ENCODE measurements around the gene STRIP1. TPM values are rescaled to one million over a fixed set of nuclear protein-coding genes. Genes with fewer than 3 reads are reported as not detected.
A peak's percentile ranks its signal among the peaks of the same experiment; 100 is the strongest.

Gene STRIP1
- total RNA-seq, 2 experiments from 2014 or later, result 74.3 to 80.9 TPM

DNA sequence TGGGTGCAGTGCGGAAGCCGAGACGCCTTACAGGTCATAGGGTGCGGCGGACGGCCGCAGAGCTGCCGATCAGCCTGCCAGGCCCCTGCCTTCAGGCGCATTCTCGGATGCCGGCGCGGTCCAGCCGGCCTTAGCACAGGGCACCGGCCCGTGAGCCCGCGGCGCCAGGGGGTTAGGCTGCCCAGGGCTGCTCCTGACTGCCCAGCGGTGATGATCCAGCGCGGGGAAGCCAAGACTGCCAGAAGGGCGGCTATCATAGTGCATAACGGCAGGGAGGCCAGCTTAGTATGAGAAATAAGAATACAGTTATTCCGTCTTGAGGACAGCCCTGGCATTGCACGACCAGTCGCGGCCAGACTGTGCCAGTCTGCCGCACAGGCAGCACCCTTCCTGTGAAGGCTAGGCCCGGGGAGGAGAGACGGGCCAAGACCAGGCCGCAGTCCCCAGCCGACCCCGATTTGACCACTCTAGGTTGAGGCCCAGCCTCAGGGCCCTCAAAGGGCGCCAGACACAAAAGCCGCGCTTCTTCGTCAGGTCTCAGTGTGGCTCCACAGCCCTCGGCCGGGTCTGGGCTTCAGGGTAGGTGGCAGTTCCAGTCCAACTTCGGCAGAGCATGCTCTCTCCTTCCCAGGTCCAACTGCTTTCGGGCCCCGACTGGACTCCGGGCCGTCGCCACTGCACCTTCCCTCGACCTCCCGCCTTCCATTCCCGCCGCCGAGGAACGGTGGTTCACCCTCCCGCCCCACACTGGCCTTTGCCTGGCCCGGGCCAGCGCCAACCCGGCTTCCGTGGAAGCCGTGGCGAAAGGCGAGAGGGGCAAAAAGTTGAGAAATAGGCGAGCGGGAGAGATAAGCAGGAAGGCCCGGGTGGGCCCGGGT lies 35.2 kb downstream of the STRIP1 start:
- H3K27ac Mint-ChIP-seq, result no peak overlapping the region
- H3K4me3 Mint-ChIP-seq, result peak overlapping the region; percentile 45
- peaks cover 87% of the 10 kb centered on the region for H3K27me3 Mint-ChIP-seq
- H3K36me3 Mint-ChIP-seq (ENCODE audit: low read depth), result no peaks in the 10 kb centered on the region
- peaks cover 0 to 26% of the 10 kb centered on the region in 2 experiments for H3K9me3 ChIP-seq (ENCODE audit: control insufficient read depth in 1 of 2, insufficient read depth in 1 of 2, low read length in 2 of 2)
- intact Hi-C loops (cut with DNase I, micrococcal nuclease), result no loop called here
- TF ChIP-seq, protein P1, sequence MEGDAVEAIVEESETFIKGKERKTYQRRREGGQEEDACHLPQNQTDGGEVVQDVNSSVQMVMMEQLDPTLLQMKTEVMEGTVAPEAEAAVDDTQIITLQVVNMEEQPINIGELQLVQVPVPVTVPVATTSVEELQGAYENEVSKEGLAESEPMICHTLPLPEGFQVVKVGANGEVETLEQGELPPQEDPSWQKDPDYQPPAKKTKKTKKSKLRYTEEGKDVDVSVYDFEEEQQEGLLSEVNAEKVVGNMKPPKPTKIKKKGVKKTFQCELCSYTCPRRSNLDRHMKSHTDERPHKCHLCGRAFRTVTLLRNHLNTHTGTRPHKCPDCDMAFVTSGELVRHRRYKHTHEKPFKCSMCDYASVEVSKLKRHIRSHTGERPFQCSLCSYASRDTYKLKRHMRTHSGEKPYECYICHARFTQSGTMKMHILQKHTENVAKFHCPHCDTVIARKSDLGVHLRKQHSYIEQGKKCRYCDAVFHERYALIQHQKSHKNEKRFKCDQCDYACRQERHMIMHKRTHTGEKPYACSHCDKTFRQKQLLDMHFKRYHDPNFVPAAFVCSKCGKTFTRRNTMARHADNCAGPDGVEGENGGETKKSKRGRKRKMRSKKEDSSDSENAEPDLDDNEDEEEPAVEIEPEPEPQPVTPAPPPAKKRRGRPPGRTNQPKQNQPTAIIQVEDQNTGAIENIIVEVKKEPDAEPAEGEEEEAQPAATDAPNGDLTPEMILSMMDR (IDR thresholded peaks at IDR 0.05), result no peak
- peak; percentile 21 for ATAC-seq (ENCODE audit: poor library complexity)
- H3K27ac ChIP-seq (ENCODE audit: low read depth in 1 of 2, low read length in 2 of 2), result no peak overlapping the region
- CTCF ChIA-PET, result interaction anchor here (0.6 kb wide), 1 partner anchor 16 kb away, joined by 4 read pairs; no protein-coding TSS in a partner anchor
- H3K4me3 ChIP-seq (ENCODE audit: low read length), result no peak overlapping the region
- H3K9me3 Mint-ChIP-seq, result no peaks in the 10 kb centered on the region
- peak in 1 of 14 experiments; percentile 25 for DNase-seq
- POLR2A ChIA-PET, result interaction anchor here (1.4 kb wide), 1 partner anchor 12 kb away, joined by 4 read pairs; no protein-coding TSS in a partner anchor
- no peaks in the 10 kb centered on the region for H3K36me3 ChIP-seq (ENCODE audit: insufficient read depth, low read length)
- peaks cover 32% of the 10 kb centered on the region for H3K4me1 ChIP-seq (ENCODE audit: insufficient read depth, low read length)
- H3K27me3 ChIP-seq (ENCODE audit: control insufficient read depth in 1 of 2, insufficient read depth in 2 of 2, low read length in 2 of 2), result peaks cover 51 to 65% of the 10 kb centered on the region in 2 experiments
- H3K4me1 Mint-ChIP-seq (ENCODE audit: low read depth), result peaks cover 17% of the 10 kb centered on the region

DNA sequence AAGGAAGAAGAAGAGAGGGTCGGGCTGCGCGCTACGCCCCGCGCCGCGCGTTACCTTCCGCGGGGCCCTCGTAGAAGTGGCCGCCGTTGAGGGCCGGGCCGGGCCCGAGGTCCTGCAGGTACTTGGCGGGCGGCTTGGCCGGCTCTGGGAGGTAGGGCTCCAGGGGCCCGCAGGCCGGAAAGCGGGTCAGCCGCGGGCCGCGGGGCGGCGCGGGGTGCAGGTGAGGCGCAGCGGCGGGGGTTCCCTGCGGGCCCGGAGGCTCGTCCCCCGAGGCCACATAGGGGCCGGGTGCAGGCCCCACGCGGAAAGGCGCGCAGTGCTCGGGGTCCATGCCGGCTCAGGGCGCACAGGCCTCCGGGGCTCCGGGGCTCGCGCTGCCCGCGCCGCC lies 35.9 kb downstream of the STRIP1 start:
- Mint-ChIP-seq H3K9me3 (no peaks in the 10 kb centered on the region), H3K27me3 (peaks cover 90% of the 10 kb centered on the region), H3K36me3 (ENCODE audit: low read depth) (no peaks in the 10 kb centered on the region), H3K27ac (no peak overlapping the region), H3K4me1 (ENCODE audit: low read depth) (peaks cover 17% of the 10 kb centered on the region), H3K4me3 (no peak overlapping the region)
- intact Hi-C loops (cut with DNase I, micrococcal nuclease), result no loop called here
- no peak overlapping the region for H3K4me3 ChIP-seq (ENCODE audit: low read length)
- ChIA-PET POLR2A (no interaction called here), CTCF (interaction anchor here (1.6 kb wide), 1 partner anchor 10 kb away, joined by 5 read pairs; no protein-coding TSS in a partner anchor)
- no peaks in the 10 kb centered on the region for H3K36me3 ChIP-seq (ENCODE audit: insufficient read depth, low read length)
- peaks cover 51 to 65% of the 10 kb centered on the region in 2 experiments for H3K27me3 ChIP-seq (ENCODE audit: control insufficient read depth in 1 of 2, insufficient read depth in 2 of 2, low read length in 2 of 2)
- DNase-seq (no peak), ATAC-seq (ENCODE audit: poor library complexity) (no peak)
- H3K9me3 ChIP-seq (ENCODE audit: control insufficient read depth in 1 of 2, insufficient read depth in 1 of 2, low read length in 2 of 2), result peaks cover 0 to 26% of the 10 kb centered on the region in 2 experiments
- H3K27ac ChIP-seq (ENCODE audit: low read depth in 1 of 2, low read length in 2 of 2), result no peak overlapping the region
- TF ChIP-seq, protein P1 (IDR thresholded peaks at IDR 0.05), result no peak
- peaks cover 32% of the 10 kb centered on the region for H3K4me1 ChIP-seq (ENCODE audit: insufficient read depth, low read length)

DNA sequence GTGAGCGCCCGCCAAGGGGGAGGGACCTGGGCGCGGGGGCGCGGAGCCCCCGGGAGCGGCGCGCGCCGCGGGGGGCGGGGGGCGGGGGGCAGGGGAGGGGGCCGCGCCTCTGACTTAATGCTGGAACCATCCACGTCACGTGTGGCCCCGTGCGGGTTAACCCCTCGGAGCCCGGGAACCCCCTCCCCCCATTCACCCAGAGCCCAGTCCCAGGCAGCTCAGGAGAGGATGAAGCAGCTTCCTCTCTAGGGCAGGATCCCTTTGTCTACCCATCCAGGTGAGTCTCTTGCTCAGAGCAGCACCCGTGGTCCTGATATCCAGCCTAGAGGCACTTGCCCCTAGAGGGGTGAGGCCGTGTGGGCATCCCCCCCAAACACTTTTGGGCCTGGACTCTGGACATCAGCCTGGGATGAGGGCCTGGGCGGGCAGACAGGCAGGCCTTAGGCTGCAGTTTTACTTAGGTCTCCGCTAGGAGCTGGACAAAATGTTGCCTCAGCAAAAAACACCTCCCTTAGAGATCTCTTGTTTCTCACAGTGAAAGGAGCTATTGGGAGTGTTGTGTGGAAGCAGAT lies 36.3 kb downstream of the STRIP1 start, which contains the start of gene ALX3:
Gene ALX3 (minus strand): TSS at position 2 of the 572 bp plus-strand sequence. CDS start 60 bp downstream, outside the sequence.
- CTCF ChIA-PET, result interaction anchor here (1.6 kb wide), 1 partner anchor 11 kb away, joined by 5 read pairs; no protein-coding TSS in a partner anchor
- H3K27me3 Mint-ChIP-seq, result peaks cover 90% of the 10 kb centered on the region

More for the DNA sequence above, 36.3 kb downstream of the STRIP1 start, which contains the start of gene ALX3:
- POLR2A ChIA-PET, result no interaction called here
- peaks cover 51 to 67% of the 10 kb centered on the region in 2 experiments for H3K27me3 ChIP-seq (ENCODE audit: control insufficient read depth in 1 of 2, insufficient read depth in 2 of 2, low read length in 2 of 2)
- Mint-ChIP-seq H3K9me3 (no peaks in the 10 kb centered on the region), H3K36me3 (ENCODE audit: low read depth) (no peaks in the 10 kb centered on the region), H3K27ac (no peak within 1 kb of the TSS), H3K4me3 (peak within 1 kb of the TSS; percentile 45), H3K4me1 (ENCODE audit: low read depth) (peaks cover 17% of the 10 kb centered on the region)
- H3K9me3 ChIP-seq (ENCODE audit: control insufficient read depth in 1 of 2, insufficient read depth in 1 of 2, low read length in 2 of 2), result peaks cover 0 to 26% of the 10 kb centered on the region in 2 experiments
- no peak for ATAC-seq (ENCODE audit: poor library complexity)
- intact Hi-C loops (cut with DNase I, micrococcal nuclease), result no loop called here
- TF ChIP-seq, protein P1 (IDR thresholded peaks at IDR 0.05), result no peak
- H3K4me3 ChIP-seq (ENCODE audit: low read length), result no peak within 1 kb of the TSS
- no peak for DNase-seq
- H3K4me1 ChIP-seq (ENCODE audit: insufficient read depth, low read length), result peaks cover 32% of the 10 kb centered on the region
- H3K27ac ChIP-seq (ENCODE audit: low read depth in 1 of 2, low read length in 2 of 2), result no peak within 1 kb of the TSS
- no peaks in the 10 kb centered on the region for H3K36me3 ChIP-seq (ENCODE audit: insufficient read depth, low read length)

Measured in CD4-positive, alpha-beta T cell (primary cell).